ENCODE data around the gene SLC30A3. TPM values are rescaled to one million over a fixed set of nuclear protein-coding genes. Genes with fewer than 3 reads are reported as not detected.

Gene SLC30A3
- total RNA-seq, 4 donors from 2014 or later = 0.44 TPM; not detected in 3

DNA sequence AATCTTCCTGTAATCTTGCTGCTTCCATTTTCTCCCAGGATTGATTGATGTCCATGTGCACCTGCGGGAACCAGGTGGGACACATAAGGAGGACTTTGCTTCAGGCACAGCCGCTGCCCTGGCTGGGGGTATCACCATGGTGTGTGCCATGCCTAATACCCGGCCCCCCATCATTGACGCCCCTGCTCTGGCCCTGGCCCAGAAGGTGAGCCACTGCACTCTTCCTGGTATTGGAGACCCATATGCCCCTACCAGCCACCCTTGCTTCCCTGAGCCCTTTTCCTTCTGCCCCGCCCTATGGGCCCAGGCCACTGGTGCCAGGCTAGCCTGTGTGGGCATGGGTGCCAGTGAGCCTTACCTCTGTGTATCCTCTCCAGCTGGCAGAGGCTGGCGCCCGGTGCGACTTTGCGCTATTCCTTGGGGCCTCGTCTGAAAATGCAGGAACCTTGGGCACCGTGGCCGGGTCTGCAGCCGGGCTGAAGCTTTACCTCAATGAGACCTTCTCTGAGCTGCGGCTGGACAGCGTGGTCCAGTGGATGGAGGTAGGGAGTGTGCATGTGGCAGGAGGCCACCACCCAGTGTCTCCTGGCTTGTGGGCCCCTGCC is 25.4 kb downstream of the SLC30A3 start:
- no peak for TF ChIP-seq CTCF (IDR thresholded peaks at IDR 0.05)
- TF ChIP-seq POLR2A (IDR thresholded peaks at IDR 0.05) = no peak
- TF ChIP-seq EP300 (IDR thresholded peaks at IDR 0.05) = no peak
- no peak overlapping the region for H3K4me3 ChIP-seq
- H3K36me3 ChIP-seq = peaks cover 6 to 100% (median 54%) of the 10 kb centered on the region in 3 donors
- H3K27me3 ChIP-seq = no peaks in the 10 kb centered on the region
- no peaks in the 10 kb centered on the region for H3K9me3 ChIP-seq
- 93 to 97% methylated on average over 15 of the region's 15 CpGs for WGBS, 2 donors
- no peak for DNase-seq (ENCODE audit: low spot score in 2 of 2)
- H3K4me1 ChIP-seq = no peaks in the 10 kb centered on the region
- H3K27ac ChIP-seq = no peak overlapping the region

DNA sequence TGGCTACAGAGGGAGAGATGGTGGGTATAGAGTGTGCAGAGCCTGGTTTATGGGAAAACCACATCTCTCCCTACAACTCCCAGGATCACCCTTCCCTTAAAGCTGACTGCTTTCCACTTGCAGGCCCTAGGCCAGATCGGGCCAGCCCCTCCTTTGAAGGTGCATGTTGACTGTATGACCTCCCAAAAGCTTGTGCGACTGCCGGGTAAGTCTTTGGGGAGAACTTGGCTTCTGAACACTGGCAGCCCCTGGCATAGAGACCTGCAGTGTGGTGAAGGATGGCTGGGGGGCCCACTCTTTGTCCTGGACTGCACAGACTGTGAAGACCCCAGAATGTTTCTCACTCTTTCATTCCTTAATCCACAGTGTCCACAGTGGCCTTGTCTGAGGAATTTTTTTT is 26.2 kb downstream of the SLC30A3 start:
- no peak for DNase-seq (ENCODE audit: low spot score in 2 of 2)
- peaks cover 6 to 100% (median 62%) of the 10 kb centered on the region in 3 donors for H3K36me3 ChIP-seq
- 84 to 94% methylated on average over 3 of the region's 3 CpGs for WGBS, 2 donors
- no peak overlapping the region for H3K27ac ChIP-seq
- TF ChIP-seq EP300 (IDR thresholded peaks at IDR 0.05) (no peak), POLR2A (IDR thresholded peaks at IDR 0.05) (no peak), CTCF (IDR thresholded peaks at IDR 0.05) (no peak)
- H3K27me3 ChIP-seq = no peaks in the 10 kb centered on the region
- H3K4me1 ChIP-seq = no peaks in the 10 kb centered on the region
- no peaks in the 10 kb centered on the region for H3K9me3 ChIP-seq
- no peak overlapping the region for H3K4me3 ChIP-seq

GRCh38 chr2:27236136-27236535 is 26.7 kb downstream of the SLC30A3 start:
- no peak overlapping the region for H3K27ac ChIP-seq
- no peaks in the 10 kb centered on the region for H3K4me1 ChIP-seq
- H3K4me3 ChIP-seq = no peak overlapping the region
- peaks cover 4 to 100% (median 67%) of the 10 kb centered on the region in 3 donors for H3K36me3 ChIP-seq
- DNase-seq (ENCODE audit: low spot score in 2 of 2) = no peak
- TF ChIP-seq CTCF (IDR thresholded peaks at IDR 0.05) (no peak), POLR2A (IDR thresholded peaks at IDR 0.05) (no peak), EP300 (IDR thresholded peaks at IDR 0.05) (no peak)
- WGBS, 2 donors = 94 to 95% methylated on average over 12 of the region's 12 CpGs
- no peaks in the 10 kb centered on the region for H3K9me3 ChIP-seq
- no peaks in the 10 kb centered on the region for H3K27me3 ChIP-seq

DNA sequence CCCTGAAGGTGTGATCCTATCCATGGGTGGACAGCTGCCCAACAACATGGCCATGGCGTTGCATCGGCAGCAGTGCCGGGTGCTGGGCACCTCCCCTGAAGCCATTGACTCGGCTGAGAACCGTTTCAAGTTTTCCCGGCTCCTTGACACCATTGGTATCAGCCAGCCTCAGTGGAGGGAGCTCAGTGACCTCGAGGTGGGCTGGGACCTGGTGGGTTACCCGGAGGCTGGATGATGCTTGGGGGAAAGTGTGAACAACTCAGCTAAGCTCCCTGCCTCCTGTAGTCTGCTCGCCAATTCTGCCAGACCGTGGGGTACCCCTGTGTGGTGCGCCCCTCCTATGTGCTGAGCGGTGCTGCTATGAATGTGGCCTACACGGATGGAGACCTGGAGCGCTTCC is 29.5 kb downstream of the SLC30A3 start:
- peaks cover 0 to 100% (median 51%) of the 10 kb centered on the region in 3 donors for H3K36me3 ChIP-seq
- H3K27ac ChIP-seq = no peak overlapping the region
- 93 to 95% methylated on average over 11 to 12 of the region's 14 CpGs for WGBS, 2 donors
- TF ChIP-seq CTCF (IDR thresholded peaks at IDR 0.05) (no peak), POLR2A (IDR thresholded peaks at IDR 0.05) (no peak), EP300 (IDR thresholded peaks at IDR 0.05) (no peak)
- no peaks in the 10 kb centered on the region for H3K4me1 ChIP-seq
- H3K4me3 ChIP-seq = no peak overlapping the region
- DNase-seq (ENCODE audit: low spot score in 2 of 2) = no peak
- H3K9me3 ChIP-seq = no peaks in the 10 kb centered on the region
- no peaks in the 10 kb centered on the region for H3K27me3 ChIP-seq

DNA sequence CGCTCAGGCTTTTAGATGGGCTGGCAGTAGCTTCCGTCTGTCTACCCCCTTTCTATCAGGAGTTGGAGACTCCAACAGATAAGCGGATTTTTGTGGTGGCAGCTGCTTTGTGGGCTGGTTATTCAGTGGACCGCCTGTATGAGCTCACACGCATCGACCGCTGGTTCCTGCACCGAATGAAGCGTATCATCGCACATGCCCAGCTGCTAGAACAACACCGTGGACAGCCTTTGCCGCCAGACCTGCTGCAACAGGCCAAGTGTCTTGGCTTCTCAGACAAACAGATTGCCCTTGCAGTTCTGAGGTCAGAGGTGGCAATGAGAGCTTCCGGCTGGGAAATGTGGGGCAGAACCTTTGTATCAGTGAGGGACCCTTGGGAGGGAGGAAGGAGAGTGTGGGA is 30.9 kb downstream of the SLC30A3 start:
- H3K36me3 ChIP-seq = peaks cover 0 to 100% (median 41%) of the 10 kb centered on the region in 3 donors
- no peak overlapping the region for H3K4me3 ChIP-seq
- no peaks in the 10 kb centered on the region for H3K9me3 ChIP-seq
- 94 to 95% methylated on average over 13 of the region's 13 CpGs for WGBS, 2 donors
- H3K27ac ChIP-seq = no peak overlapping the region
- H3K4me1 ChIP-seq = no peaks in the 10 kb centered on the region
- no peaks in the 10 kb centered on the region for H3K27me3 ChIP-seq
- no peak for TF ChIP-seq CTCF (IDR thresholded peaks at IDR 0.05)
- TF ChIP-seq EP300 (IDR thresholded peaks at IDR 0.05) = no peak
- no peak for TF ChIP-seq POLR2A (IDR thresholded peaks at IDR 0.05)
- no peak for DNase-seq (ENCODE audit: low spot score in 2 of 2)

All from tibial nerve (tissue), 4 donors.